ENCODE results near the gene RNF213.

The RNF213 gene

GRCh38 chr17:80437532-80437931, 176.9 kb downstream of the RNF213 start:
- no peak for TF ChIP-seq CTCF (IDR thresholded peaks at IDR 0.05; ENCODE audit: extremely low read depth, missing control alignments)
- DNase-seq (ENCODE audit: low spot score) = no peak

- no peak for TF ChIP-seq CTCF (IDR thresholded peaks at IDR 0.05; ENCODE audit: extremely low read depth, missing control alignments)
- DNase-seq (ENCODE audit: low spot score) = no peak
These were observed 178.2 kb downstream of the RNF213 start for GRCh38 chr17:80438806-80439205.

- DNase-seq (ENCODE audit: low spot score) = no peak
- TF ChIP-seq CTCF (IDR thresholded peaks at IDR 0.05; ENCODE audit: extremely low read depth, missing control alignments) = no peak
These were observed 178.8 kb downstream of the RNF213 start for GRCh38 chr17:80439499-80439898.

GRCh38 chr17:80441133-80441578, 180.5 kb downstream of the RNF213 start:
- no peak for TF ChIP-seq CTCF (IDR thresholded peaks at IDR 0.05; ENCODE audit: extremely low read depth, missing control alignments)
- DNase-seq (ENCODE audit: low spot score) = peak; percentile 86

- DNase-seq (ENCODE audit: low spot score) = no peak
- TF ChIP-seq CTCF (IDR thresholded peaks at IDR 0.05; ENCODE audit: extremely low read depth, missing control alignments) = no peak
These were observed 181.1 kb downstream of the RNF213 start for GRCh38 chr17:80441598-80442322.

GRCh38 chr17:80442323-80442659, 181.6 kb downstream of the RNF213 start:
- DNase-seq (ENCODE audit: low spot score) = no peak
- TF ChIP-seq CTCF (IDR thresholded peaks at IDR 0.05; ENCODE audit: extremely low read depth, missing control alignments) = no peak

GRCh38 chr17:80442764-80443163, 182.1 kb downstream of the RNF213 start:
- DNase-seq (ENCODE audit: low spot score) = no peak
- no peak for TF ChIP-seq CTCF (IDR thresholded peaks at IDR 0.05; ENCODE audit: extremely low read depth, missing control alignments)

All from GM20000 (cell line).